ENCODE measurements around the gene DSC1. TPM values are rescaled to one million over a fixed set of nuclear protein-coding genes. Genes with fewer than 3 reads are reported as not detected.

DSC1 gene
- total and polyA plus RNA-seq, 3 experiments from 2014 or later, result 0.11 to 2.1 (median 0.18) TPM

DNA sequence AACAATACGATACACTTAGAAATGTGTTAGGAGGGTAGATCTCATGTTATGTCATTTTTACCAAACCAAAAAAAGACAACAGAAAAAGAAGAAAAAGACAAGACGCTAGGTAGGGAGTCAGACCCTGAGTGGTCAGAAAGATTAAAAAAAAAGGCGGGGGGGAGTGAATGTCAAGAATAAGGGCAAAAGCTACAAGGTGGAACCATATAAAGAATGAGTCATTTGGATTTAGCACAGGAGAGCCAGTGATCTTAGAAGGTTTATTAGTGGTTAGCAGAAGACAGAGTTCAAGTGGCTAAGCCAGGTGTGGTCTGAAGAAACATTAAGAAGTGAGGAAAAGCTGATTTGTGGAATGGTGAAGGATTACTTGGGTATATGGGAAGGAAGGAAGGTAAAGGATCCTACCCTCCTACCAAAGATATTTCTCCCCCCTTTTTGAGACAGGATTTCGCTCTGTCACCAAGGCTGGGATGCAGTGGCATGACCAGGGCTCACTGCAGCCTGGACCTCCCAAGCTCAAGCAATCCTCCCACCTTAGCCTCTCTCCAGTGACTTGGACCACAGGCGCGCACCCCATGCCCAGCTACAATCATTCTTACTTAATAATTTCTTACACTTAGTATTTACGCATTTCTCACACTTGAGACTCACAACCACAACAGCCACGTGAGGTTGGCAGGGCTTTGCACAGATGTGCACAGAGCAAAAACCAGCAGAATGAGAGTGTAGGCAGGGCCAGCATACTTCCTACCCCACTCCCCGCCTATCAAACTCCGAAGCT lies 63.0 kb downstream of the DSC1 start:
- no peaks in the 10 kb centered on the region for H3K36me3 Mint-ChIP-seq
- no peak overlapping the region for H3K4me3 Mint-ChIP-seq
- H3K9me3 ChIP-seq (ENCODE audit: low read length), result no peaks in the 10 kb centered on the region
- H3K27me3 Mint-ChIP-seq, result peaks cover 7 to 12% of the 10 kb centered on the region in 2 donors
- peak overlapping the region; percentile 74 for H3K27ac ChIP-seq (ENCODE audit: low read depth, low read length)
- H3K4me1 Mint-ChIP-seq, result no peaks in the 10 kb centered on the region
- no peaks in the 10 kb centered on the region for H3K27me3 ChIP-seq (ENCODE audit: insufficient read depth, low read length, poor library complexity, severe bottlenecking)
- POLR2A ChIA-PET, result no interaction called here
- no peak overlapping the region for H3K27ac Mint-ChIP-seq
- no peak for DNase-seq
- H3K36me3 ChIP-seq (ENCODE audit: insufficient read depth, low read length), result no peaks in the 10 kb centered on the region
- no peak overlapping the region for H3K4me3 ChIP-seq (ENCODE audit: low read length)
- peaks cover 2 to 35% (median 11%) of the 10 kb centered on the region in 5 donors for H3K9me3 Mint-ChIP-seq
- H3K4me1 ChIP-seq (ENCODE audit: insufficient read depth, low read length), result no peaks in the 10 kb centered on the region
- CTCF ChIA-PET, result no interaction called here

DNA sequence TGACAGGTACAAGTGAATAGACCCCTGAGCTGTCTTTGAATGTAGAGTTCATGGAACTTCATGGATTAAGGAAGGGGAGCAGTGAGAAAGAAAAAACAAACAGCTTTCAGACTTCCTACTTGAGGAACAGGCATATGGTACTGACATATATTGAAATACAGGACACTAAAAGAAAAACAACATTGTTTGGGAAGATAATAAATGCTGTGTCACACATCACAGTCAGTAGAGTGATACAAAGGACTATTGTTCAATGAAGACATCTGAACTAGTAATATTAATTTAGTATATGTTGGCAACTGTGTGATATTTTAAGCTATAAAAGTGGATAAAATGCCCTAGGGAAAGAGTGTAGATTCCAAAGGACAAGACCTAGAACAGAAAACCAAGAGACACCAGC lies 63.8 kb downstream of the DSC1 start:
- POLR2A ChIA-PET, result no interaction called here
- no peak overlapping the region for H3K4me3 ChIP-seq (ENCODE audit: low read length)
- no peak for DNase-seq
- H3K4me1 Mint-ChIP-seq, result no peaks in the 10 kb centered on the region
- H3K27ac ChIP-seq (ENCODE audit: low read depth, low read length), result peak overlapping the region; percentile 29
- H3K27ac Mint-ChIP-seq, result no peak overlapping the region
- no peak overlapping the region for H3K4me3 Mint-ChIP-seq
- H3K9me3 ChIP-seq (ENCODE audit: low read length), result no peaks in the 10 kb centered on the region
- no peaks in the 10 kb centered on the region for H3K36me3 Mint-ChIP-seq
- peaks cover 2 to 33% (median 11%) of the 10 kb centered on the region in 5 donors for H3K9me3 Mint-ChIP-seq
- H3K36me3 ChIP-seq (ENCODE audit: insufficient read depth, low read length), result no peaks in the 10 kb centered on the region
- no peaks in the 10 kb centered on the region for H3K4me1 ChIP-seq (ENCODE audit: insufficient read depth, low read length)
- CTCF ChIA-PET, result no interaction called here
- no peaks in the 10 kb centered on the region for H3K27me3 ChIP-seq (ENCODE audit: insufficient read depth, low read length, poor library complexity, severe bottlenecking)
- peaks cover 7 to 12% of the 10 kb centered on the region in 2 donors for H3K27me3 Mint-ChIP-seq

DNA sequence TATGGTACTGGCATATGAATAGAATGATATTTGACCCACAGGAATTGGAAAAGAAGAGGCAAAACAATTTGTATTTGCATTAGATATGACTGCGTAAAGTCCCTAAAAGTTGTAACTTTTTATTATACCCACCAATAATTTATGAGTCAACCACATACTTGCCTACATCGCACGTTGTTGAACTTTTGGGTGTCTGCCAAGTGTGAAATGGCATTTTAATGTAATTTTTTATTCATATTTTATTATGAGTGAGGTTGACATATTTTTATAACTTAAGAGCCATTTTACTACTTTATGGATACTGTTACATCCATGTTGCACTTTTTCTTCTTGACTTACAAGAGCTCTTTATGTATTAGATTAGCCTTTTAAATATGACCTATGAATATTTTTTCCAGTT lies 65.0 kb downstream of the DSC1 start:
- Mint-ChIP-seq H3K27me3 (peaks cover 5 to 9% of the 10 kb centered on the region in 2 donors), H3K27ac (no peak overlapping the region), H3K4me3 (no peak overlapping the region), H3K36me3 (no peaks in the 10 kb centered on the region), H3K9me3 (peaks cover 0 to 31% (median 7%) of the 10 kb centered on the region in 5 donors), H3K4me1 (no peaks in the 10 kb centered on the region)
- no peaks in the 10 kb centered on the region for H3K36me3 ChIP-seq (ENCODE audit: insufficient read depth, low read length)
- no peaks in the 10 kb centered on the region for H3K27me3 ChIP-seq (ENCODE audit: insufficient read depth, low read length, poor library complexity, severe bottlenecking)
- no peak overlapping the region for H3K27ac ChIP-seq (ENCODE audit: low read depth, low read length)
- POLR2A ChIA-PET, result no interaction called here
- no peak for DNase-seq
- no peaks in the 10 kb centered on the region for H3K9me3 ChIP-seq (ENCODE audit: low read length)
- CTCF ChIA-PET, result no interaction called here
- no peaks in the 10 kb centered on the region for H3K4me1 ChIP-seq (ENCODE audit: insufficient read depth, low read length)
- H3K4me3 ChIP-seq (ENCODE audit: low read length), result no peak overlapping the region

DNA sequence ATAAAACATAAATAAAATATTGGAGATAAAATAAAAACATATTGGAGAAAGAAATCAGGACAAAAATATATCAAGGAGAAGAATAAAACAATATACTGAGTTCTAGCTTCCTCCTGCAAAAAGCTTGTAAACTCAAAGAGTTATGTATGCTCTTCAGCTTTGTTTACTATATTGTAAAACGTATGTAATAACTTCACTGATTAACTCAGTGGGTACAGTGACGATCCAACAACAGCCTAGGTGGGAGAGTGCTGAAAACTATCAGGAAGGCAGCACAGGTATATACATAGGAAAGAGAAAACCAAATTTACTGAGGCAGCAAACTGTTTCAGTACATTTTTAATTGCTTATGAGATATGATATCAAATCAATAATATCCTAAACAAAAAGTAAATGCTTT lies 68.8 kb downstream of the DSC1 start:
- Mint-ChIP-seq H3K27me3 (no peaks in the 10 kb centered on the region), H3K27ac (no peak overlapping the region), H3K4me1 (no peaks in the 10 kb centered on the region), H3K9me3 (peaks cover under 1 to 17% (median 12%) of the 10 kb centered on the region in 5 donors), H3K4me3 (no peak overlapping the region), H3K36me3 (no peaks in the 10 kb centered on the region)
- Histone ChIP-seq H3K4me1 (ENCODE audit: insufficient read depth, low read length) (no peaks in the 10 kb centered on the region), H3K36me3 (ENCODE audit: insufficient read depth, low read length) (no peaks in the 10 kb centered on the region), H3K4me3 (ENCODE audit: low read length) (no peak overlapping the region), H3K9me3 (ENCODE audit: low read length) (no peaks in the 10 kb centered on the region), H3K27me3 (ENCODE audit: insufficient read depth, low read length, poor library complexity, severe bottlenecking) (no peaks in the 10 kb centered on the region), H3K27ac (ENCODE audit: low read depth, low read length) (no peak overlapping the region)
- DNase-seq, result no peak
- ChIA-PET CTCF (no interaction called here), POLR2A (no interaction called here)

DNA sequence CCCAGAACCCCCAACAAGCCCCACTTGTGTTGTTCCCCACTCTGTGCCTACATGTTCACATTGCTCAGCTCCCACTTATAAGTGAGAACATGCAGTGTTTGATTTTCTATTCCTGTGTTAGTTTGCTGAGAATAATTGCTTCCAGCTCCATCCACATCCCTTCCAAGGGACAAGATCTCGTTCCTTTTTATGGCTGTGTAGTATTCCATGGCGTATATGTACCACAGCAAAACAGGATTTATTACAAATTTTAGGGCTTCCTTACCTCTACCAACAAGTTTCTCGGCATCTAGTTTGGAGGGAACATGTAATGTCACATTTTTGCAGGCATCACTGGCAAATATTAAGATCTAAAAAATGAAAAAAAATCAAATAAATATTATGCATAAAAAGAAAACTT lies 69.4 kb downstream of the DSC1 start:
- H3K36me3 ChIP-seq (ENCODE audit: insufficient read depth, low read length), result no peaks in the 10 kb centered on the region
- ChIA-PET POLR2A (no interaction called here), CTCF (no interaction called here)
- H3K4me1 ChIP-seq (ENCODE audit: insufficient read depth, low read length), result no peaks in the 10 kb centered on the region
- Mint-ChIP-seq H3K27ac (no peak overlapping the region), H3K9me3 (peaks cover 0 to 15% (median 12%) of the 10 kb centered on the region in 5 donors), H3K4me1 (no peaks in the 10 kb centered on the region), H3K36me3 (no peaks in the 10 kb centered on the region), H3K27me3 (no peaks in the 10 kb centered on the region), H3K4me3 (no peak overlapping the region)
- no peak overlapping the region for H3K4me3 ChIP-seq (ENCODE audit: low read length)
- DNase-seq, result no peak
- H3K27me3 ChIP-seq (ENCODE audit: insufficient read depth, low read length, poor library complexity, severe bottlenecking), result no peaks in the 10 kb centered on the region
- no peaks in the 10 kb centered on the region for H3K9me3 ChIP-seq (ENCODE audit: low read length)
- H3K27ac ChIP-seq (ENCODE audit: low read depth, low read length), result no peak overlapping the region

DNA sequence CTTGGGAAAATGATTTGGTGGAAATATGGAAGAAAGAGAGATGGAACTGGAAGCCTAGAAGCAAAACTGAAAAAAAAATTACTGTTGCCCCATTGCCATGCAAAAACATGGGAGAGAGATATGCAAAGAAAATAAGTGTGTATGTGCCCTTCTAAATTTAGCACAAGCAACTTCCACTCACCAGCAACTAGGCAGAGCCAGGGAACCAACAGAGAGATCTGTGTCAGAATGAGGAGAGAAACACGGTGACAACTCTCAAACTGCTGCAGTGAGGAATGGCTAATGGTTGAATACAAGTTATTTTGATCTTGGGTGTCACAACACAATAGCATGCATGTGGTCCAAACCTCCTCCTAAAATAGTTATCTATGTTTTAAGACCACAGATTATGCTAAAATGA lies 71.3 kb downstream of the DSC1 start:
- no peak for DNase-seq
- H3K9me3 ChIP-seq (ENCODE audit: low read length), result no peaks in the 10 kb centered on the region
- H3K27ac Mint-ChIP-seq, result no peak overlapping the region
- no peak overlapping the region for H3K4me3 ChIP-seq (ENCODE audit: low read length)
- H3K36me3 Mint-ChIP-seq, result no peaks in the 10 kb centered on the region
- H3K27ac ChIP-seq (ENCODE audit: low read depth, low read length), result no peak overlapping the region
- no peaks in the 10 kb centered on the region for H3K4me1 ChIP-seq (ENCODE audit: insufficient read depth, low read length)
- H3K4me1 Mint-ChIP-seq, result no peaks in the 10 kb centered on the region
- H3K4me3 Mint-ChIP-seq, result no peak overlapping the region
- ChIA-PET CTCF (no interaction called here), POLR2A (no interaction called here)
- H3K36me3 ChIP-seq (ENCODE audit: insufficient read depth, low read length), result no peaks in the 10 kb centered on the region
- H3K9me3 Mint-ChIP-seq, result peaks cover 3 to 26% (median 11%) of the 10 kb centered on the region in 5 donors
- no peaks in the 10 kb centered on the region for H3K27me3 Mint-ChIP-seq
- no peaks in the 10 kb centered on the region for H3K27me3 ChIP-seq (ENCODE audit: insufficient read depth, low read length, poor library complexity, severe bottlenecking)

DNA sequence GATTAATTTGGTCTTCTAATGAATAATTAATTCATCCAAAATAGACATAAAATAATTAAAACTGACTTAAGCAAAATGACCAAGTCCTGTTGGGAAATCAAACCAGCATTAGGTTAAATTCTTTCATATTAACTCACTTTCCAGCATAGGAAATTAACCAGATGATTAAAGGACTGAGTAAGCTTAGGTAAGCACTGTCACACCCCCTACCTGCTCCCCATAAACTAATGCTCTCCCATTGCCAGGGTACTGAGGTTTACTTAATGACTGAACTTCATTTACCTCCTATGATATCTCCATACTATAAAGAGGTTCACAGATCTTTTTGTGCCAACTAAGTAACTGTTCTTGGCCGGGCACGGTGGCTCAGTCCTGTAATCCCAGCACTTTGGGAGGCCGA lies 74.1 kb downstream of the DSC1 start:
- peaks cover 3 to 28% (median 6%) of the 10 kb centered on the region in 5 donors for H3K9me3 Mint-ChIP-seq
- H3K4me1 Mint-ChIP-seq, result no peaks in the 10 kb centered on the region
- Histone ChIP-seq H3K27ac (ENCODE audit: low read depth, low read length) (no peak overlapping the region), H3K9me3 (ENCODE audit: low read length) (no peaks in the 10 kb centered on the region), H3K4me3 (ENCODE audit: low read length) (no peak overlapping the region), H3K4me1 (ENCODE audit: insufficient read depth, low read length) (no peaks in the 10 kb centered on the region), H3K27me3 (ENCODE audit: insufficient read depth, low read length, poor library complexity, severe bottlenecking) (no peaks in the 10 kb centered on the region), H3K36me3 (ENCODE audit: insufficient read depth, low read length) (no peaks in the 10 kb centered on the region)
- CTCF ChIA-PET, result no interaction called here
- no peaks in the 10 kb centered on the region for H3K36me3 Mint-ChIP-seq
- no peaks in the 10 kb centered on the region for H3K27me3 Mint-ChIP-seq
- POLR2A ChIA-PET, result no interaction called here
- no peak overlapping the region for H3K27ac Mint-ChIP-seq
- H3K4me3 Mint-ChIP-seq, result no peak overlapping the region
- no peak for DNase-seq

DNA sequence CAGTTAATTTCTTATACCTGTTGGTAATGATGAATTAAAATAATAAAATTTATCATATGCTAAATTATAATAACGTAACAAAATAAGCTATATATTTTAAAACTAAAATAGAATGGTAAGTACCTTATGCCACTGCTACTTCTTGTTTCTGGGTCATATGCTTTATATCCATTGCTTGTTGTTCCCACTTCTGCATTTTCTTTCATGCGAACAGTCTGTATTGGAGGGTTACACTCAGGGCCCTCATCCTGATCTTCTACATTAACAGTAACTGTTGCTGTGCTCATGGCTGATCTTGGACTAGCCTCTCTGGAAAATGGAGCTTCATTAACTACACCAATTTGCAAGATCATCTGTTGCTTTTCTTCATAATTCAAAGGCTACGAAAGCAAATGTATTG lies 82.7 kb downstream of the DSC1 start:
- no peak for DNase-seq
- Histone ChIP-seq H3K27ac (ENCODE audit: low read depth, low read length) (no peak overlapping the region), H3K4me3 (ENCODE audit: low read length) (no peak overlapping the region), H3K27me3 (ENCODE audit: insufficient read depth, low read length, poor library complexity, severe bottlenecking) (no peaks in the 10 kb centered on the region), H3K36me3 (ENCODE audit: insufficient read depth, low read length) (no peaks in the 10 kb centered on the region), H3K4me1 (ENCODE audit: insufficient read depth, low read length) (no peaks in the 10 kb centered on the region), H3K9me3 (ENCODE audit: low read length) (no peaks in the 10 kb centered on the region)
- Mint-ChIP-seq H3K4me1 (no peaks in the 10 kb centered on the region), H3K4me3 (no peak overlapping the region), H3K27me3 (no peaks in the 10 kb centered on the region), H3K36me3 (no peaks in the 10 kb centered on the region), H3K9me3 (peaks cover 0 to 26% (median 7%) of the 10 kb centered on the region in 5 donors), H3K27ac (no peak overlapping the region)
- CTCF ChIA-PET, result no interaction called here
- POLR2A ChIA-PET, result no interaction called here

Measured in CD8-positive, alpha-beta memory T cell (primary cell).